Keratinocyte (primary cell): Measurements from ENCODE around the gene FIBIN. TPM values are rescaled to one million over a fixed set of nuclear protein-coding genes. Genes with fewer than 3 reads are reported as not detected.

Experiments used
- DNase-seq: peaks from one replicate; pipeline ENCODE4 v3.0.0-alpha.2; 2011; ENCODE audit warnings: low read depth, missing footprints, low spot score
- FAIRE-seq: peaks from 2 replicates; lab custom pipeline; 2011; peaks lifted over from hg19 to GRCh38; lab: Jason Lieb, UNC
- H2AFZ ChIP-seq: 2 replicates; pipeline ENCODE4 v1.6.0; 2012; ENCODE audit warnings: low read length, control low read depth, inconsistent platforms; ENCODE audit not compliant: control insufficient read depth
- H3K27ac ChIP-seq: 2 replicates; pipeline ENCODE4 v1.5.1; 2011; ENCODE audit warnings: low read length; ENCODE audit not compliant: control insufficient read depth, insufficient read depth
- H3K27me3 ChIP-seq: 3 replicates; pipeline ENCODE4 v1.6.0; 2011; ENCODE audit warnings: low read length; ENCODE audit not compliant: control insufficient read depth, insufficient read depth; ENCODE audit errors: extremely low read depth
- H3K36me3 ChIP-seq, 2 experiments: 2 replicates in 1 of 2; 3 replicates in 1 of 2; pipeline ENCODE4 v1.5.1; 2011; ENCODE audit warnings: low read length in 2 of 2, mild to moderate bottlenecking in 1 of 2; ENCODE audit not compliant: control insufficient read depth in 2 of 2, insufficient read depth in 2 of 2; ENCODE audit errors: extremely low read depth in 1 of 2
- H3K4me1 ChIP-seq: 3 replicates; pipeline ENCODE4 v1.5.1; 2011; ENCODE audit warnings: low read length; ENCODE audit not compliant: control insufficient read depth, insufficient read depth; ENCODE audit errors: extremely low read depth
- H3K4me2 ChIP-seq: 3 replicates; pipeline ENCODE4 v1.6.0; 2011; ENCODE audit warnings: low read depth, low read length; ENCODE audit not compliant: control insufficient read depth, insufficient read depth; ENCODE audit errors: extremely low read depth
- H3K4me3 ChIP-seq, 3 experiments: fragments of 200-600 bp in 1 of 3; sonication (generic) in 1 of 3; 2 replicates in 2 of 3; 3 replicates in 1 of 3; pipeline ENCODE4 v1.5.1; 2011 to 2016; ENCODE audit warnings: low read length in 3 of 3, mild to moderate bottlenecking in 3 of 3, control low read depth in 2 of 3, inconsistent platforms in 1 of 3, low read depth in 1 of 3, mixed read lengths in 1 of 3, mixed run types in 1 of 3, moderate library complexity in 1 of 3; ENCODE audit not compliant: control insufficient read depth in 2 of 3, insufficient read depth in 2 of 3; ENCODE audit errors: extremely low read depth in 1 of 3
- H3K79me2 ChIP-seq: 2 replicates; pipeline ENCODE4 v1.6.0; 2012; ENCODE audit warnings: low read length; ENCODE audit not compliant: control insufficient read depth, insufficient read depth
- H3K9ac ChIP-seq: 3 replicates; pipeline ENCODE4 v1.6.0; 2011; ENCODE audit warnings: low read length; ENCODE audit not compliant: control insufficient read depth, insufficient read depth; ENCODE audit errors: extremely low read depth
- H3K9me1 ChIP-seq: 3 replicates; pipeline ENCODE4 v1.6.0; 2011; ENCODE audit warnings: low read length; ENCODE audit not compliant: control insufficient read depth, insufficient read depth; ENCODE audit errors: extremely low read depth
- H3K9me3 ChIP-seq: 2 replicates; pipeline ENCODE4 v1.5.1; 2012; ENCODE audit warnings: low read depth, low read length; ENCODE audit not compliant: control insufficient read depth
- H4K20me1 ChIP-seq: 3 replicates; pipeline ENCODE4 v1.6.0; 2011; ENCODE audit warnings: low read length; ENCODE audit not compliant: control insufficient read depth, insufficient read depth; ENCODE audit errors: extremely low read depth
- EZH2 ChIP-seq: IDR thresholded peaks from one replicate; pipeline ENCODE4 v1.6.1; 2012; ENCODE audit warnings: inconsistent platforms, mild to moderate bottlenecking, low read length, moderate library complexity
- dilution Hi-C: fragments of 300-500 bp; cut with MboI; formaldehyde crosslinking; loops from one replicate; pipeline ENCODE4 v1.7.0; 2020; ENCODE audit warnings: low sequenced_read_pairs; ENCODE audit not compliant: extremely low pct_ligation_motif_present
- polyA plus RNA-seq, 5 experiments: library from polyadenylated mRNA; depleted of rRNA in 3 of 5; stranded (reverse) in 3 of 5; stranded (forward) in 1 of 5; unstranded in 1 of 5; fragments of >200 nt; gene quantifications; 1 replicate in 1 of 5; 2 replicates in 3 of 5; 3 replicates in 1 of 5; pipeline versions ENCODE4 v1.2.1 to v1.2.3, GENCODE V29; 2011 to 2012; ENCODE audit warnings: missing spikeins in 2 of 5, low read depth in 1 of 5, low replicate concordance in 1 of 5
- TF ChIP-seq, protein P1 (sequence below), 3 experiments: IDR thresholded peaks in 1 of 3; conservative IDR thresholded peaks in 1 of 3; optimal IDR thresholded peaks in 1 of 3; 2 replicates in 2 of 3; 3 replicates in 1 of 3; pipeline versions ENCODE3 to v1.5.1; 2011; ENCODE audit warnings: low read length in 3 of 3, mild to moderate bottlenecking in 3 of 3, moderate library complexity in 2 of 3, control low read depth in 1 of 3, inconsistent platforms in 1 of 3; ENCODE audit not compliant: insufficient read depth in 2 of 3; ENCODE audit errors: extremely low read depth in 1 of 3

The FIBIN gene
- polyA plus RNA-seq, 1 donor (not counting 4 experiments of a cell fraction or from before 2014, with no cell fraction given): 0.30 TPM

DNA sequence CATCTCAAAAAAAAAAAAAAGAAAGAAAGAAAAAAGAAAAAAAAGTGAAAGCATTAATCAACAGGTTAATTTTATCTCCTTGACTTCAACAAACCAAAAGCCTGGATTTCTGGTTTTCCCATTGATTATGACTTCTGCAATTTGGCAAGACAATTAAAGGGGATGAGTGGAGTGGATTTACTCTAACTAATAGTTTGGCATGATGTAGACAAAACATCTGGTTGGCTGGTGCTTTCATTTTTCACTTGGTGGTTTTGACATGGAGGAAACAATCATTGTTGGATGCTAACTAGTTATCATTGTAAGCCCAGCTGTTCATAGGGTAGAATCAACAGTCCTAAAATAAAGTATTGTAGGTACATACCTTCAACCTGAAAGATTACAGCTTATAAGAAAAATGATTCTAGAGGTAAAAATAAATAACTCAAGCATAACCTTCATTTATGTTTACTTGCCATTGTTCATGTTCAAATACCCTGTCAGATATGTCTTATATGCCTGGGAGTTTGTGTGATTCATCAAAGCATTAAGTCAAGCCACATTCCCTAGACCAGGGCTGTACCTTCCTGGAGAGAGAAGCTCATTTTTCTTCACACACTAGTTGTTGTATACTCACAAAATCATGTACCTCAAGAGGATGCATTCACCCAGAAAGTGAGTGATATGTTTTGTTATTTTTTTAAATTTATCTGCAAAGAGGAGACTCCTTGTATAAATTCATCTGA is 15.1 kb downstream of the FIBIN start:
- no peak overlapping the region for H3K9ac ChIP-seq
- H3K9me3 ChIP-seq: no peaks in the 10 kb centered on the region
- FAIRE-seq (no peak), DNase-seq (no peak)
- H3K27ac ChIP-seq: no peak overlapping the region
- no peak overlapping the region for H3K4me3 ChIP-seq
- H3K27me3 ChIP-seq: no peaks in the 10 kb centered on the region
- no peaks in the 10 kb centered on the region for H3K36me3 ChIP-seq
- peaks cover 9% of the 10 kb centered on the region for H3K4me1 ChIP-seq
- no peaks in the 10 kb centered on the region for H3K79me2 ChIP-seq
- dilution Hi-C loops: no loop called here
- H3K9me1 ChIP-seq: no peaks in the 10 kb centered on the region
- TF ChIP-seq, protein P1, sequence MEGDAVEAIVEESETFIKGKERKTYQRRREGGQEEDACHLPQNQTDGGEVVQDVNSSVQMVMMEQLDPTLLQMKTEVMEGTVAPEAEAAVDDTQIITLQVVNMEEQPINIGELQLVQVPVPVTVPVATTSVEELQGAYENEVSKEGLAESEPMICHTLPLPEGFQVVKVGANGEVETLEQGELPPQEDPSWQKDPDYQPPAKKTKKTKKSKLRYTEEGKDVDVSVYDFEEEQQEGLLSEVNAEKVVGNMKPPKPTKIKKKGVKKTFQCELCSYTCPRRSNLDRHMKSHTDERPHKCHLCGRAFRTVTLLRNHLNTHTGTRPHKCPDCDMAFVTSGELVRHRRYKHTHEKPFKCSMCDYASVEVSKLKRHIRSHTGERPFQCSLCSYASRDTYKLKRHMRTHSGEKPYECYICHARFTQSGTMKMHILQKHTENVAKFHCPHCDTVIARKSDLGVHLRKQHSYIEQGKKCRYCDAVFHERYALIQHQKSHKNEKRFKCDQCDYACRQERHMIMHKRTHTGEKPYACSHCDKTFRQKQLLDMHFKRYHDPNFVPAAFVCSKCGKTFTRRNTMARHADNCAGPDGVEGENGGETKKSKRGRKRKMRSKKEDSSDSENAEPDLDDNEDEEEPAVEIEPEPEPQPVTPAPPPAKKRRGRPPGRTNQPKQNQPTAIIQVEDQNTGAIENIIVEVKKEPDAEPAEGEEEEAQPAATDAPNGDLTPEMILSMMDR (optimal IDR thresholded peaks at IDR 0.05 in 1 of 3, IDR thresholded peaks at IDR 0.05 in 1 of 3, conservative IDR thresholded peaks at IDR 0.05 in 1 of 3; ENCODE audit: extremely low read depth in 1 of 3, insufficient read depth in 2 of 3, low read length in 3 of 3): no peak
- TF ChIP-seq EZH2: no peak
- H2AFZ ChIP-seq: no peak overlapping the region
- H3K4me2 ChIP-seq: no peak overlapping the region
- H4K20me1 ChIP-seq: no peaks in the 10 kb centered on the region

DNA sequence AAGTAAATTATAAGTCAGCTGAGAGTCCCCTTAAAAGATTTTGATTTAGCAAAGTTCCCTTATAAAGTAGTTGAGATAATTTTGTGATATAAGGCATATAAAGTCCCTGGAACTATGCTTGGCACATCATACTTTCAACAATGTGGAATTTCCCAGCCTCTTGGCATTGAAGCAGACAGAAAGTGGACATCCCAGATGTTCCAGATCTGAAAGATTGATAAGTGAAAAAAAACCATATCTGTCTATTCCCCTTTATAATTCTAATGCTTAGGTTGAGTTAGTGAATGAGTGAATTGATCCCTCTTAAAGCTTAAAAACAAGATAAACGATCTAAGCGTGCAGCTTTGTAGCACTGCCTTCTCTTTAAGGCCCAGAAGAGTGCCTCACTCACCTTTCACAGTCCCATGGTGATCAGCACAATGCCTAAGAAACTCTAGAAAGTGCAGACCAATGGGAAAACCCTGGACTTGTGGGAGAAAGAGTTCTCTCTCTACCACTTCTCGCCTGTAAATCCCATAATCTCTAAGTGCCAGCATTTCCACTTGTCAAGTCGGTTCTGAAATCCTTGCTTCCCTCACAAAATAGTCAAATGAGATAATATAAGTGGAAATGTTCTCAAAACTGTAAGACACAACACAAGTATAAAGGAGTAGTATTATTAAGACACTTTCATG is 17.8 kb downstream of the FIBIN start:
- H3K36me3 ChIP-seq: no peaks in the 10 kb centered on the region
- peaks cover 10% of the 10 kb centered on the region for H3K4me1 ChIP-seq
- H3K9me3 ChIP-seq: no peaks in the 10 kb centered on the region
- H3K4me3 ChIP-seq: no peak overlapping the region
- no peak overlapping the region for H3K9ac ChIP-seq
- H2AFZ ChIP-seq: no peak overlapping the region
- H3K27ac ChIP-seq: no peak overlapping the region
- no peaks in the 10 kb centered on the region for H4K20me1 ChIP-seq
- H3K4me2 ChIP-seq: no peak overlapping the region
- dilution Hi-C loops: no loop called here
- no peaks in the 10 kb centered on the region for H3K9me1 ChIP-seq
- no peak for TF ChIP-seq EZH2
- TF ChIP-seq, protein P1 (optimal IDR thresholded peaks at IDR 0.05 in 1 of 3, IDR thresholded peaks at IDR 0.05 in 1 of 3, conservative IDR thresholded peaks at IDR 0.05 in 1 of 3; ENCODE audit: extremely low read depth in 1 of 3, insufficient read depth in 2 of 3, low read length in 3 of 3): no peak
- FAIRE-seq (no peak), DNase-seq (no peak)
- no peaks in the 10 kb centered on the region for H3K27me3 ChIP-seq
- H3K79me2 ChIP-seq: no peaks in the 10 kb centered on the region
